HCT116 (cell line): ENCODE results near the gene HIPK3.

Experiments
- ATF3 ChIP-seq: IDR thresholded peaks from 2 replicates; pipeline ENCODE4 v1.6.1; 2012
- CTCF ChIP-seq, 3 experiments: fragments of 200-600 bp in 1 of 3; sonication (generic) in 1 of 3; IDR thresholded peaks in 2 of 3; conservative IDR thresholded peaks in 1 of 3; 2 replicates each; pipeline ENCODE4 v1.5.1; 2012 to 2017; ENCODE audit warnings: low read depth in 2 of 3, low read length in 2 of 3, antibody characterized with exemption in 1 of 3, borderline replicate concordance in 1 of 3, control low read depth in 1 of 3, mild to moderate bottlenecking in 1 of 3, mixed read lengths in 1 of 3, mixed run types in 1 of 3, moderate library complexity in 1 of 3; ENCODE audit not compliant: insufficient read depth in 1 of 3
- ELF1 ChIP-seq: IDR thresholded peaks from 2 replicates; pipeline ENCODE4 v1.6.1; 2012; ENCODE audit warnings: low read depth, borderline replicate concordance
- EZH2 ChIP-seq: fragments of 200-600 bp; sonication (generic); IDR thresholded peaks from 2 replicates; pipeline ENCODE4 v1.6.1; 2017; ENCODE audit warnings: antibody characterized with exemption, mixed run types
- EZH2phosphoT487 ChIP-seq: fragments of 200-600 bp; IDR thresholded peaks from 2 replicates; pipeline ENCODE4 v1.6.1; 2018; ENCODE audit warnings: antibody characterized with exemption, borderline replicate concordance
- JUND ChIP-seq: IDR thresholded peaks from 2 replicates; pipeline ENCODE4 v1.6.1; 2012
- MAX ChIP-seq: IDR thresholded peaks from 2 replicates; pipeline ENCODE4 v1.6.1; 2012
- POLR2A ChIP-seq: IDR thresholded peaks from 2 replicates; pipeline ENCODE4 v1.7.0; 2011; ENCODE audit warnings: borderline replicate concordance; ENCODE audit not compliant: insufficient read depth, insufficient read length; ENCODE audit errors: extremely low read depth
- POLR2AphosphoS5 ChIP-seq: IDR thresholded peaks from 2 replicates; pipeline ENCODE4 v1.6.1; 2011; ENCODE audit warnings: mild to moderate bottlenecking, low read depth, low read length, moderate library complexity
- RAD21 ChIP-seq: IDR thresholded peaks from 2 replicates; pipeline ENCODE4 v1.6.1; 2012; ENCODE audit warnings: low read depth, mild to moderate bottlenecking
- REST ChIP-seq: IDR thresholded peaks from 2 replicates; pipeline ENCODE4 v1.6.1; 2012; ENCODE audit warnings: low read depth
- SP1 ChIP-seq: IDR thresholded peaks from 2 replicates; pipeline ENCODE4 v1.6.1; 2012; ENCODE audit warnings: low read depth
- ZNF274 ChIP-seq: fragments of 200-500 bp; sonication (Bioruptor generic); IDR thresholded peaks from 2 replicates; pipeline ENCODE4 v1.6.1; 2014; ENCODE audit warnings: mild to moderate bottlenecking, low read depth, low read length, inconsistent platforms

GRCh38 chr11:33310720-33311500, 53.7 kb downstream of the HIPK3 start:
- TF ChIP-seq EZH2 (no peak), POLR2A (no peak), CTCF (IDR thresholded peaks at IDR 0.05 in 2 of 3, conservative IDR thresholded peaks at IDR 0.05 in 1 of 3; ENCODE audit: borderline replicate concordance in 1 of 3, insufficient read depth in 1 of 3, low read depth in 2 of 3, low read length in 2 of 3) (no peak), ELF1 (no peak), EZH2phosphoT487 (no peak), SP1 (no peak), MAX (no peak), POLR2AphosphoS5 (no peak), REST (no peak), ATF3 (no peak), JUND (no peak), RAD21 (no peak), ZNF274 (no peak)
